NCI-H2196 (cell line): Measurements from ENCODE around the gene MAML1.
"Not testable (repeated sequence)": the region's sequence is repeated elsewhere in the genome, so short reads cannot be mapped to it uniquely, and the experiment has no call there.

ENCODE experiments used
- DNase-seq: peaks from one replicate; lab custom pipeline; 2025; ENCODE audit not compliant: unreplicated experiment; lab: John Stamatoyannopoulos, UW

The MAML1 gene

DNA sequence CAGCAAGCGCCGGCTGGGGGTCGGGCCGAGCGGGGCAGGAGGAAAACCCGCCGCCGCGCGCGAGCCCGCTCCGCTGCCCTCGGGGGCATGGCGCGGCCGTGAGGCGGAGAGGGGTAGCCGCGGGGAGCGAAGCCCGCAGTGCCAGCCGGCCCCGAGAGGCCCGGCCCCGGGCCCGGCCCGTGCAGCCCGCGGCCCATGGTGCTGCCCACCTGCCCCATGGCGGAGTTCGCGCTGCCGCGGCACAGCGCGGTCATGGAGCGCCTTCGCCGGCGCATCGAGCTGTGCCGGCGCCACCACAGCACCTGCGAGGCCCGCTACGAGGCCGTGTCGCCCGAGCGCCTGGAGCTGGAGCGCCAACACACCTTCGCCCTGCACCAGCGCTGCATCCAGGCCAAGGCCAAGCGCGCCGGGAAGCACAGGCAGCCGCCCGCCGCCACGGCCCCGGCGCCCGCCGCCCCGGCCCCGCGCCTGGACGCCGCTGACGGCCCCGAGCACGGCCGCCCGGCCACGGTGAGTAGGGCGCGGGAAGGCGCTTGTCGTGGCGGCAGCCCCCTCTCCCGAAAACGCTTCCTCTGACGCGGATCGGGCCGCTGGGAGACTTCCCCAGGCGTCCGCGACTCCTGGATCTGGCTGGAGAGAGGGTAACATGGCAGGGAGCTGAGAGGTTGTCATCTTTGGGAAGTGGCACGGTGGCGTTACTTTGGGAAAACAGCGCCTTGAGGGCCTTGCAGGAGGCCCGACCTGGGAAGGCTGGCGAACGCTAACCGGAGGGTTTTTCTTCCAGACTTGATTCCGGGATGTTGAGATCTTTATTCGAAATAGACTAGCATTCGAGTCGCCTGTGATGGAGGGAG is 523 bp downstream of the MAML1 start:
- DNase-seq: no peak

DNA sequence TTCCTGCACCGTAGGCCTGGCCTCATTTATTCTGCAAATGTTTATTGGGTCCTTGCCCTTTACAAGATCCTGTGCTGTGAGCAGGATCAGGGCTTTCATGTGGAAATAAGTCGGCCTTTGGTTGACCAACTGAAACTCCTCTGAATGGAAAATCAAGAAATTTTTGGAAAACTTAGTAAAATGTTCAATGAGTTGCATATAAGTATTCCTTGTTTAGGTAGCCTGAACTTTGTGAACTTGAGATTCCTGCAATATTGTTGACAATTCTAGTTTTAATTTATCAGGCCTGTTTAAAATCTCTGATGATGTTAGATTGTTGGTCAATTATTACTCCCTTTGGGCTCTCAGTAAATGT is 1.1 kb downstream of the MAML1 start:
- no peak for DNase-seq

DNA sequence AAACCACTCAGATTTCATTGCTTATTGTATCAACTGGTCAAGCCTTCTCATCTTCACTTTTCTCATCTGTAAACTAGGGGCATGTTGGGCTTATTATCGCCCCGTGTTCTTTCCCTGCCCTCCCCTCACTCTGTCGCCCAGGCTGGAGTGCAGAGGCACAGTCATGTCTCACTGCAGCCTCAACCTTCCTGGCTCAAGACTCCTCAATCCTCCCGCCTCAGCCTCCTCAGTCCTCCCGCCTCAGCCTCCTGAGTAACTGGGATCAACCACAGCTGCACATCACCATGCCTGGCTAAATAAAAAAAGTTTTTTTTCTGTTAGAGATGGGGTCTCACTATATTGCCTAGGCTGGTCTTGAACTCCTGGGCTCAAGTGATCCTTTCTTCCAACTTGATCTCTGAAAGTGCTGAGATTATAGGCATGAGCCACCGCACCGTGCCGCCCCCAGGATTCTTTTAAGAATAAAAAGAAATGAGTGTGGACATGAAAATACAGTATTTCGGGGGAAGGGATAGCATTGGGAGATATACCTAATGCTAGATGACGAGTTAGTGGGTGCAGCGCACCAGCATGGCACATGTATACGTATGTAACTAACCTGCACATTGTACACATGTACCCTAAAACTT is 2.0 kb downstream of the MAML1 start:
- no peak for DNase-seq

DNA sequence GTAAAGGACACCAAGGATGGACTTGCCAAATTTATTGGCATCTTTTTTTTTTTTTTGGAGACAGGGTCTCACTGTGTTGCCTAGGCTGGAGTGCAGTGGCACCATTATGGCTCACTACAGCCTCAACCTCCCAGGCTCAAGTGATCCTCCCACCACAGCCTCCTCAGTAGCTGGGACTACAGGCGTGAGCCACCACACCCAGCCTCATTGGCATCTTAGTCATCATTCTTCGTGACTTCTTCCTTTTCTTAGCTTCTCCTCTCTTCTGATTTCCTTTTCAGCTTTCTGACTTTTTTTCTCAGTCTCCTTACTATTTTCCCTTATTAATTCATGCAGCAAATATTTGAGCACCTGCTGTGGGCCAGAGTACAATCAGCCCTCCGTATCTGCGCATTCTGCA is 6.1 kb downstream of the MAML1 start:
- no peak for DNase-seq

DNA sequence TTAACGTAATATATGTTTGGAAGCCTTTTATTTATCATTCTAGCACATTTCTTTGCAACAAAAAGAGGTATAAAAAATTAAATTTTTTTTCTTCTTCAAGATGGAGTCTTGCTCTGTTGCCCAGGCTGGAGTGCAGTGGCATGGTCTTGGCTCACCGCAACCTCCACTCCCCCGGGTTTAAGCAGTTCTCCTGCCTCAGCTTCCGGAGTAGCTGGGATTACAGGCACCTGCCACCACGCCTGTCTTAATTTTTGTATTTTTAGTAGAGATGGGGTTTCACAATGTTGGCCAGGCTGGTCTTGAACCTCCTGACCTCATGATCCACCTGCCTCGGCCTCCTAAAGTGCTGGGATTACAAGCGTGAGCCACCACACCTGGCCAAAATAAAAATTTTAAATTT is 11.5 kb downstream of the MAML1 start:
- DNase-seq: not testable (repeated sequence)

DNA sequence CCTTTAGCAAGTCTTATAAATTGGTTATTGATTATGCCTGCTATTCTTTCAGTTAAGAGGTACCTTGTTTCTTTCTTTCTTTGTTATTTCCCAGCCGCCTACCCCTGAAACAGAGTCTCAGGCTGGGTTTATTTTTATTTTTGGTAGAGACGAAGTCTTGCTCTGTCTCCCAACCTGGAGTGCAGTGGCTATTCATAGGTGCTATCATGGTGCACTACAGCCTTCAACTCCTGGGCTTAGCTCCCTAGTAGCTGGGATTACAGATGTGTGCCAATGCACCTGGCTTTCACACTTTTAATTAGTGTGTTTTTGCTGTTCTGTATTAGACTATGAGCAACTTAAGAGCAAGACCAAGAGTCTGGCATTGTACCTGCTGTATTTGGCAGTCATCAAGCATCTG is 14.2 kb downstream of the MAML1 start:
- no peak for DNase-seq

DNA sequence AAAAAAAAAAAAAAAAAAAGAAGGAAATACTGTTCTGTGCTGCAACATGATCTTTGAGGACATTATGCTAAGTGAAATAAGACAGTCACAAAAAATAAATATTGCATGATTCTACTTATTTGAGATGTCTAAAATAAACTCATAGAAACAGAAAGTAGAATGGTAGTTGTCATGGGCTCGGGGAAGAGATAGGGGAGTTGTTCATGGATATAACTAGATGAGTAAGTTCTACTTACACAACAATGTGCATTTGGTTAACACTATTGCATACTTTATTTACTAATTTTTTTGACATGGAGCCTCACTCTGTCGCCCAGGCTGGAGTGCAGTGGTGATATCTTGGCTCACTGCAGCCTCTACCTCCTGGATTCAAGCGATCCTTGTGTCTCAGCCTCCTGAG is 15.2 kb downstream of the MAML1 start:
- no peak for DNase-seq

DNA sequence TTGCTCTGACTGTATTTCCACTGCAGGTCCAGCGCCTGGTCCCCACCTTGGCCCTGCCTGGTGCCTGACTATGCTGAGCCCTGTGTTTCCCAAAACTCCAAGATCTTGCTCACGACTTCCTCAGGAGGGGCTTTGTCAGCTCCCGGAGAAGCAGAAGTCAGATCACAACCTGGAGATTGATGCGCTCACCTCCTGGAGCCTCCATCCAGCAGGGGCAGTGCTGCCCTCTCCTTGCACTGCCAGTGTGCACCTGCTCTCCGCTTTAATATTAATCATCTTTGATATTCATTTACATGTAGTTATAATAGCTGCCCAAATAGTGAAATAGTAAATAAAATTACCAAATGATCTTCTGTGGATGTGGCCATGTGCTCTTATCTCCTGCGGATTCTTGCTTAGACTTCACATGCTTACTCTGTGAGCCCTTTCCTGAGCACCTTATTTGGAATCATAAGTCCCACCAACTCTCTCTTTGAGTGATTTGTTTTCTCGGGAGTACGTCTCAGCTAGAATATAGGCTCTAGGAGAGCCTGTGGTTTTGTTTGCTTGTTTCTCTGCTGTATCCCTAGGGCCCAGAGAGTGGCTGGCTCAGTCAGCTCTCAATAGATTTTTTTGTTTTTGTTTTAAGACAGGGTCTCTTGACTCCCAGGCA is 17.4 kb downstream of the MAML1 start:
- DNase-seq: no peak

DNA sequence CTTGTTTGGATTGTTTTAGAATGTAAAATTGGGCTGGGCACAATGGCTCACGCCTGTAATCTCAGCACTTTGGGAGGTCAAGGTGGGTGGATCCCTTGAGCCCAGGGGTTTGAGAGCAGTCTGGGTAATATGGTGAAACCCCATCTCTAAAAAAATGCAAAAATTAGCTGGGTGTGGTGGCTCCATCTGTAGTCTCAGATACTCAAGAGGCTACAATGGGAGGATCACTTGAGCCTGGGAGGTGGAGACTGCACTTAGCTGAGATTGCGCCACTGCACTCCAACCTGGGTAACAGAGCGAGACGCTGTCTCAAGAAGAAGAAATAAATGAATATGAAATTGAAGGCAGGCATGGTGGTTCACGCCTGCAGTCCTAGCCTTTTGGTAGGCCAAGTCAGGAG is 21.3 kb downstream of the MAML1 start:
- no peak for DNase-seq

DNA sequence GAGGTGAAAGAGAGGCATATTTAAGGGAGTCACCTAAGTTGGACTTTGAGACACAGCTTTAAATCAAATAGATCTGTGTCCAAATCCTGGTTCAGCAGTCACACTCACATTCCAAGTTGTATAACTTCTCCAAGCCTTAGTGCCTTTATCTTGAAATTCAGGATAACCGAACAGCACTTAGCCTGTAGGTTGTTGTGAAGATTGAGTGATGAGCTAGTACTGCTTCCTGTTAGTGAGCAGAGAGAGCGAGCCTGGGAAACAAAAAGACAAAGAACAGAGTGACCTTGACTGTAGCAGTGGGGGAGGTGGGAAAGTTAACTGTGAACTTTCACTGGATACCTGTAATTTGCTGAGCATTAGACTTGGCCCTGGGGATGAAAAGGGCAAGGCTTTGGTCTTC is 22.4 kb downstream of the MAML1 start:
- no peak for DNase-seq

DNA sequence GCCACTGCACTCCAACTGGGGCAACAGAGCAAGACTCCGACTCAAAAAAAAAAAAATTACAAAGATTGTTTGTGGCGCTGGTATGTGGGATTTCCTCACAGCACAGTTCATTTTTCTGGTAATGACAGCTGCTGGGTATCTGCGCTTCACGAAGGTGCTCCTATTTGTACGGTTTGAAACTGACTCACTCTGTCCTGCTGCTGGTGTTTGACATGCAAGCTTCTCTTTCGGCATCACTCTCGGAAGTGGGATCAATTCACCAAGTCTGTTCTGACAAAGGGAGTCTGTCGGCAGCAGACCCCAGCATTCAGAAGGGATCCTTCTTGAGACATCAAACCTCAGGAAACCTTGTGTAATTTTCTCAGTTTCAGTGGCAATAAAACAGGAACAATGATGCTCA is 26.3 kb downstream of the MAML1 start:
- DNase-seq: no peak

DNA sequence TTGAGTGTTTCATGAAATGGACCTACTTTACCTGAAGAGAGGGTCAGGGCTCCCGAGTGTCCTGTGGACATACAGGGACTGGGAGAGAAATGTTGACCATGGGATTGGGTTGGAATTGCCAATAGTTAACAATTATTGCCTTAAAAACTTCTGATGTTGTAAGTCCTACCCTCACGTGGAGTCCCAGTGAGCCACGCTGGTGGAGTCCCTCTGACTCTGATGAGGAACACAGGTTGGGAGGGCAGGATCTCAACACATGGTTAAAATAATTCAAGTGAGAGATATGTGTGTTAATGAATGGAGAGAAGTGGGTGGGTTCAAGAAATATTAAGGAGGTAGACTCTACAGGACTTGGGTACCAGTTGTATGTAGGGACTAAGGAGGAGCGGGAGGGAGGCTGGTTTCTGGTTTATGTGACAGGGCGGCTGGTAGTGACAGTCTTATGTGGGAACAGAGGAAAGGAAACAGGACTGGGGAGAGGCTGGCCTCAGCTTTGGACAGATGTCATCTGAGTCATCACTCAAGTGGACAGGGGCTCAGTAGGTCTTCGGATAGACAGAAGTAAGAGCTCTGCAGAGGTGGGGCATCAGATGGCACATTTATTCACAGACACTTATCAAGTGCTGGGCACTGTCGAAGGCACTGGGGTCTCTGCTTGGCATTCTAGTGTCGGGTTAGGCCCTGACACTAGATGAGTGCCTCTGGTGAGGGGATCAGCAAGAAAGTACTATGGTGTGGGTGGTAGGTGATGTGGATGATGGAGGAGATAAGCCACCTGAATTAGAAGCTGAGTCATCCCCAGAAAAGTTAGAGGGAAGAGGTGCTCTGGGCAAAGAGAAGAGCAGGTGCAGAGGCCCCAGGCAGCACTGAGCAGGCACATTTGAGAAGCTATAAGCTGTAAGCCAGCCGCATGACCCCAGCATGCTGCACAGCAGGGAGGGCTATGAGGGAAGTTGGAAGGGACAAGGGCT is 27.2 kb downstream of the MAML1 start:
- DNase-seq: peak; percentile 11

DNA sequence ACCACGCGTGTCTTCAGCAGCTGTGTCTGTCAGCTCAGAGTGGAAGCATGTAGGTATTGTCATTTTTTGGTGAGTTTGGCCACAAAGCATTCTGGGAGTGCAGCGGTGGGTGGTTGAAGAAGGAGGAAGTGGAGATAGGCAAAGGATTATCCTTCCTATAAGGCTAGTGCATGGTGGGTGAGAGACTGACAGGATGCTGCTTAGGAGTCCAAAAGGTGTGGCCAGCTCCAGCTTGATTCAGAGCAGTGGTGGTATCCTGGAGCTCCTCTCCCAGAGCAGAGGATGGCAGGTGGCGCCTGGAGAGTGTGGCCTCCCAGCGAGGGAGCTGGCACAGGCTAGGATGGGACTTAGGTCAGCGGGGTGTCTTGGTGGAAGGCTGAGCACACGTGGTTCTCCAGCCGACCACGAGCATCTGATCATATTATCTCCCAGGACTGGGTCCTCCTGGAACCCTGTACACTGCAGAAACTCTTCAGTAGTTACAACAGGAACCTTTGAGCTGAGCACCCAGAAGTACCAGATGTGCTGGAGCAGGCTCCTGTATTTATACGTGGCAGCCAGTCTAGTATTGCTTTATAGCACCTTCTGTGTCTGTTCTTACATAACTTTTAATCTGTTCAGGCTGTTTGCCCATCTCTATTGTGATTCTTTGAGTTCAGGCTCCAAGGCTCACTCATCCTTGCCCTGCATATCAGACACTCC is 29.6 kb downstream of the MAML1 start:
- DNase-seq: peak; percentile 41

DNA sequence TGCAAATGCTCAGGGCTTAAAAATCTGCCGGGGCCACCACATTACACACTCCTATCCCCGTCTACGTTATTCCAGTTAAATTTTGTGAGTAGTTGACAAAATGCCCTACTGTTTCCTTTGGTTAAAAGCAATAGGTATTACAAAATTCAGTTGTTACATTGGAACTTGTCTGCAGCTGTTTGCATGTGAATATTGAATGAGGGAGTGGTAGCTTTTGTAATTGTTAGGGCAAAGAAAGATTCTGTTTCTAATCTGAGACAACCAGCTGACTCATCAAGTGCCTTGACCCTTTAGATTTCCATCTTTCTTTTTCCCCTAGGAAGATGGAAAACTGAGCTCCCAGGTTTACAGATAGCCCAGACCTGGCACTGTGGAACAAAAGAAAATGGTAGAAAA is 30.2 kb downstream of the MAML1 start:
- DNase-seq: no peak

DNA sequence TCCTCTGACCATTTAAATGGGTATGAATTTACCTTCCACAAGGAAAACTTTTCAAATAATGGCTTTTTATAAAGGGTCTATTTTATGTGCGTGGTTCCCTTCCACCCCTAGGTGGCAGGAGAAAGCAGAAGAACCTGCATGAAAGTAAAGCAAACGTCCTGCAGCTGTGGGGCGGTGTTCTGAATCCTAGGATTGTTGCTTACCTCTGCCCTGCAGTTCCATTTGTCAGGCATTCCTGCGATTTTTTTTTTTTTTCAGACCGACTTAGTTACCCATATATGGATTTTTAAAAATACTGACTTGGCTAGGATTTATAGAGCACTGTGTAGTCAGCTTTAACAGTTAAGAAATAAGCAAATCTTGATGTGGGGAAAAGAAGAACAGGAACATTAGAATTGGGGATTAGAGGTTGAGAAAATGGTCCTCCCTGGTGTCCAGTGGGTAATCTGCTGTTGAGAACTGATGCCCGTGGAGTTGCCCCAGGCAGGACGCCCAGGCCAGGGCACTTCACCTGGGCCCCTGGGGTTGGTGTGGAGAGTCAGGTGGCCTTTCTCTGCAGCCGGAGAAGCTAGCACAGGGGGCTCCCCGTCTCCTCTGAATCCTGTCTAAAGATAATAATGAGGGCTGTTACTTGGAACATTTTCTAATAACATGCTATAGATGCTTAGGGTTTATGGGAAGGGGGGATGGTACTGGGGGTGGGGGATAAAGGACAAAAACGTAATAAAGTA is 30.8 kb downstream of the MAML1 start:
- peak; percentile 64 for DNase-seq

DNA sequence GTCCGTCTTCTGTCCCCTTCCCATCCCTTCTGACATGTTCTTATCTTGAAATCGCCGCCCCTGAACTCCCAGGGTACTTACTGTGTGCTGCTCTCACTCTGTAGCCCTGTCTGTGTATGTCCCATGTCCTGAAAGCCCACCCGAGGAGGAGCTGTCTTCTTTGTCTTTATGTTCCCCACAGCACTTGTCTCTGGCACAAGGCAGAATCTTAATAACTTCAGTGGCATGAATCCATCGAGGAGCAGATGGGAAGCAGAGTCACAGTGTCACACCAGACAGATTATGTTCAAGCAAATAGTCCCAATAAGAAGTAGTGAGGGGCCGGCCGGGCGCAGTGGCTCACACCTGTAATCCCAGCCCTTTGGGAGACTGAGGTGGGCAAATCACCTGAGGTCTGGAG is 31.4 kb downstream of the MAML1 start:
- DNase-seq: no peak

DNA sequence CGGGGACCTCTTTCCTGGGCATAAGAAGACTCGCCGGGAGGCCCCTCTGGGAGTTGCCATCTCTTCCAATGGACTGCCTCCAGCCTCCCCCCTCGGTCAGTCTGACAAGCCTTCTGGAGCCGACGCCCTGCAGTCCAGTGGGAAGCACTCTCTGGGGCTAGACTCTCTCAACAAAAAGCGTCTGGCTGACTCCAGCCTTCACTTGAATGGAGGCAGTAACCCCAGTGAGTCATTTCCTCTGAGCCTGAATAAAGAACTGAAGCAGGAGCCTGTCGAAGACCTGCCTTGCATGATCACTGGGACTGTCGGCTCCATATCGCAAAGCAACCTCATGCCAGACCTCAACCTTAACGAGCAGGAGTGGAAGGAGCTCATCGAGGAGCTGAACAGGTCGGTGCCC is 32.8 kb downstream of the MAML1 start:
- no peak for DNase-seq

DNA sequence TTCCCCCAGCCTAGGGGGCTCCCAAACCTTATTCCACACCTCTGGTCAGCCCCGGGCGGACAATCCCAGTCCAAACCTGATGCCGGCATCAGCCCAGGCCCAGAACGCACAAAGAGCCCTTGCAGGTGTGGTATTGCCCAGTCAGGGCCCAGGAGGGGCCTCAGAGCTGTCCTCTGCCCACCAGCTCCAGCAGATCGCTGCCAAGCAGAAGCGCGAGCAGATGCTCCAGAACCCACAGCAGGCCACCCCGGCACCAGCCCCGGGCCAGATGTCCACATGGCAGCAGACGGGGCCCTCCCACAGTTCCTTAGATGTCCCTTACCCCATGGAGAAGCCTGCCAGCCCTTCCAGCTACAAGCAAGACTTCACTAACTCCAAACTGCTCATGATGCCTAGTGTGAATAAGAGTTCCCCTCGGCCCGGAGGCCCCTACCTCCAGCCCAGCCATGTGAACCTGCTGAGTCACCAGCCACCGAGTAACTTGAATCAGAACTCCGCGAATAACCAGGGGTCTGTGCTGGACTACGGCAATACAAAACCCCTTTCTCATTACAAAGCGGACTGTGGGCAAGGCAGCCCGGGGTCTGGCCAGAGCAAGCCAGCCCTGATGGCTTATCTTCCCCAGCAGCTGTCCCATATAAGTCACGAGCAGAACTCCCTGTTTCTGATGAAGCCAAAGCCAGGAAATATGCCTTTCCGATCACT is 33.6 kb downstream of the MAML1 start:
- no peak for DNase-seq

DNA sequence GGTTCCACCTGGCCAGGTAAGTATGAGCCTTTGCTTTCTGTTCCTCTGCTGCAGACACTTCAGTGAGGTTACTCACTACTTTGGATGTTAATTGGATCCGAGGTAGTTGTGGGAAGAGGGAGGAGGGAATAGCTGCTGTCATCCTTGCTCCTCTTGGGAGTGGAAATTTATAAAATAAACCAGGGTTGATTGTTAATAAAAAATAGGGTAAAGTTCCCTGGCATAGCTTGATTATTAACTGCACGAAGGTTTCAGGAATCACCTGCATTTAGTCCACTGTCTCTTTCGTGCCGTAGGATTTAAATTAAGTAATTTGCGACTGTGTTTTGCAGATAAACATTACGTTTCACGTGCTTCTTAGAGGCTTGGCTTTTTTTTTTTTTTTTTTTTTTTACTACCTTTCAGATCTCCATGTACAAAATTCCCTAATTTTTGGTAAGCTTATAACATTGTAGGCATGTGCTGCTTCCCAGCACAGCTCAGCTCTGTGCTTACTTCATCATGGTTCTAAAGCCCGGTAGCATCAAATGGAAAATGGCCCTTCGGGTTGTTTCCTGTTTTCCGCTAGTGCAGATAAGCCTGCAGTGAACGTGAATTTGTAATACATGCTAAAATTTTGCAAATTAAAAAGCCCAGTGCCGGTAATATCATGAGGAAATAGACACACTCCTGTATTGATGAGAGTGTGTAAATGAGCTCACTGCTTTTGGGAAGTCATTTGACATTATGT is 34.3 kb downstream of the MAML1 start:
- DNase-seq: no peak
